CD4-positive, CD25-positive, alpha-beta regulatory T cell (primary cell): ENCODE data around the gene AGFG2. TPM values are rescaled to one million over a fixed set of nuclear protein-coding genes. Genes with fewer than 3 reads are reported as not detected.

Source experiments
- ATAC-seq, 2 donors: fragments of 150-1000 bp; cut with Tn5 transposase; one replicate each; pipeline ENCODE4 v1.10.0; 2021; ENCODE audit warnings: low read depth in 2 of 2, moderate number of reproducible peaks in 2 of 2, moderate library complexity in 1 of 2
- DNase-seq, 3 donors: peaks; one replicate each; pipeline versions ENCODE4 v3.0.0 to v3.0.0-alpha.2; 2012 to 2022; ENCODE audit warnings: mixed read lengths in 1 of 3
- H3K27ac ChIP-seq: one replicate; pipeline ENCODE4 v1.7.0; 2013; ENCODE audit warnings: mild to moderate bottlenecking, low read length; ENCODE audit not compliant: insufficient read depth, poor library complexity, severe bottlenecking
- H3K27me3 ChIP-seq: one replicate; pipeline ENCODE4 v1.7.0; 2013; ENCODE audit warnings: low read length; ENCODE audit not compliant: control insufficient read depth, insufficient read depth
- H3K36me3 ChIP-seq: one replicate; pipeline ENCODE4 v1.7.0; 2013; ENCODE audit warnings: mild to moderate bottlenecking, low read length, moderate library complexity; ENCODE audit not compliant: control insufficient read depth, insufficient read depth
- H3K4me1 ChIP-seq: 2 replicates; pipeline ENCODE4 v1.7.0; 2013; ENCODE audit warnings: mild to moderate bottlenecking, low read length; ENCODE audit not compliant: insufficient read depth, control insufficient read depth, poor library complexity, severe bottlenecking
- H3K4me3 ChIP-seq: one replicate; pipeline ENCODE4 v1.7.0; 2013; ENCODE audit warnings: low read depth, mild to moderate bottlenecking, low read length, moderate library complexity
- H3K9me3 ChIP-seq, 2 experiments: 1 replicate in 1 of 2; 2 replicates in 1 of 2; pipeline ENCODE4 v1.7.0; 2013; ENCODE audit warnings: low read length in 2 of 2, mild to moderate bottlenecking in 1 of 2, moderate library complexity in 1 of 2; ENCODE audit not compliant: control insufficient read depth in 2 of 2
- H3K27ac Mint-ChIP-seq, 3 donors: one replicate each; pipeline ENCODE4 v1.8.0; 2020 to 2022; ENCODE audit warnings: mild to moderate bottlenecking in 3 of 3, mixed read lengths in 3 of 3, moderate library complexity in 2 of 3
- H3K27me3 Mint-ChIP-seq: one replicate; pipeline ENCODE4 v1.8.0; 2022; ENCODE audit warnings: mild to moderate bottlenecking, mixed read lengths
- H3K36me3 Mint-ChIP-seq: one replicate; pipeline ENCODE4 v1.8.0; 2020; ENCODE audit warnings: mixed read lengths
- H3K4me1 Mint-ChIP-seq, 4 donors: one replicate each; pipeline ENCODE4 v1.8.0; 2020 to 2022; ENCODE audit warnings: mixed read lengths in 4 of 4, mild to moderate bottlenecking in 1 of 4
- H3K4me3 Mint-ChIP-seq, 4 donors: one replicate each; pipeline ENCODE4 v1.8.0; 2020 to 2022; ENCODE audit warnings: mild to moderate bottlenecking in 4 of 4, mixed read lengths in 4 of 4, moderate library complexity in 3 of 4
- H3K9me3 Mint-ChIP-seq, 7 donors: one replicate each; pipeline ENCODE4 v1.8.0; 2020 to 2022; ENCODE audit warnings: mixed read lengths in 7 of 7, mild to moderate bottlenecking in 3 of 7, moderate library complexity in 2 of 7
- polyA plus RNA-seq, 4 donors: library from polyadenylated mRNA; unstranded; fragments of 300-500 nt; fragmentation: Illumina TruSeq; gene quantifications; one replicate each; pipeline ENCODE4 v1.2.3, GENCODE V29; 2021
- total RNA-seq: library from RNA; stranded (reverse); gene quantifications from one replicate; pipeline ENCODE4 v1.2.3, GENCODE V29; 2022

AGFG2 gene
- total and polyA plus RNA-seq, 5 donors from 2014 or later: 11.7 to 40.8 (median 17.3) TPM

DNA sequence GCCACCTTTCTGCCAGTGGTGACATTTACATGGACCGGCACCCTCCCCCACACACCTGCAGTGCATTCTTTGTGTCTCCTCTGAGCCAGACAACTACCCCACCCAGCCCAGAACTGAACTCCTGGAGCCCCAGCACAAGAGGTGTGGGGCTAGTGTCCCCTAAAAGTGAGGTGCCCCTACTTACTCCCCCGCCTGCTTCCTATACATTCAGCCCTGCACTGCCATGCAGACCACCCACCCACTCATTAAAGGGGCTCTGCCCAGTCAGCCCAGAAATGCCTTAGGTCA, 32.8 kb downstream of the AGFG2 start:
- ATAC-seq: no peak
- Mint-ChIP-seq H3K9me3 (no peaks in the 10 kb centered on the region), H3K27ac (peak overlapping the region in 2 of 3 donors; percentile 62 to 69), H3K4me3 (peak overlapping the region; percentile 41 to 87 (median 65)), H3K36me3 (peaks cover 10% of the 10 kb centered on the region), H3K27me3 (peaks cover 12% of the 10 kb centered on the region), H3K4me1 (peaks cover 0 to 49% (median 20%) of the 10 kb centered on the region in 4 donors)
- Histone ChIP-seq H3K4me3 (no peak overlapping the region), H3K4me1 (peaks cover 44% of the 10 kb centered on the region), H3K36me3 (peaks cover 27% of the 10 kb centered on the region), H3K9me3 (no peaks in the 10 kb centered on the region), H3K27ac (no peak overlapping the region), H3K27me3 (no peaks in the 10 kb centered on the region)
- DNase-seq: no peak

GRCh38 chr7:100572281-100572948, 33.4 kb downstream of the AGFG2 start:
- peak overlapping the region; percentile 41 to 87 (median 65) for H3K4me3 Mint-ChIP-seq
- H3K27me3 Mint-ChIP-seq: peaks cover 12% of the 10 kb centered on the region
- no peaks in the 10 kb centered on the region for H3K9me3 ChIP-seq
- H3K36me3 ChIP-seq: peaks cover 33% of the 10 kb centered on the region
- DNase-seq (no peak), ATAC-seq (no peak)
- no peak overlapping the region for H3K4me3 ChIP-seq
- no peaks in the 10 kb centered on the region for H3K9me3 Mint-ChIP-seq
- no peaks in the 10 kb centered on the region for H3K27me3 ChIP-seq
- peaks cover 10% of the 10 kb centered on the region for H3K36me3 Mint-ChIP-seq
- H3K4me1 ChIP-seq: peaks cover 44% of the 10 kb centered on the region
- no peak overlapping the region for H3K27ac ChIP-seq
- H3K4me1 Mint-ChIP-seq: peaks cover 0 to 46% (median 19%) of the 10 kb centered on the region in 4 donors
- peak overlapping the region in 2 of 3 donors; percentile 62 to 69 for H3K27ac Mint-ChIP-seq

DNA sequence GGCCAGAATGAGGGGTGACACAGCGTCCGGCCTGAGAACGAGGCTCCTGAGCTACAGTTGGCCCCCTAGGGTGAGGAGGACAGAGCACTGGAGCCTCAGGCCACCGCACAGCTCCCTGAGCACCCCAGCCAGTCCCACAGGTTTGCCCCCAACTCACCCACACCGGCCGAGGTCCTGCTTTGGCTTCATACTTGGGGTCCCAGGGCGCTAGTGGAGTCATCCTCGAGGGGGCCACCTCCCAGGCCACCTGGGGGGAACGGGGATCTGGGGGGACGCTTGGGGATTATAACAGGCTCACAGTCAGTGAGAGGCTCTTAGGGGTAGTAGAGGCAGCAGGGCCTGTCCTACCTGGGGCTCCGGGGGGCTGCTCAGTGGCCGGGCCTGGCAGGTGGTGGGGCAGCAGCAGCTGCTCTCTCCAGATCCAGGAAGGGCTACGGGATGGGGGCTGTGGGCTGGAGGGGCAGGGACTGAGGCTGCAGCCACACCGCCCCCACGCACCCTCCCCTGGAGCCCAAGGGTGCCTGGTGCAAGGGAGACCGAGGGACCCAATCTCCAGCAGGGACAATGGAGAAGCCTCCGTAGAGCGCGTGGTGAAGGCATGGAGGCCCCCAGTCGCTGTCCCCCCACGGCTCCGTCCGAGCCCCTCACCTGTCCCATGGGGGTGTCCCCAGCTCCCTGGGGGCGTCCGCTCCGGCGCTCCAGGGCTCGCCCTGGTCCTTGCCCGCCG, 34.1 kb downstream of the AGFG2 start:
- H3K4me1 Mint-ChIP-seq: peaks cover 0 to 39% (median 18%) of the 10 kb centered on the region in 4 donors
- ATAC-seq: no peak
- Histone ChIP-seq H3K27ac (no peak overlapping the region), H3K4me1 (peaks cover 37% of the 10 kb centered on the region), H3K36me3 (peaks cover 40% of the 10 kb centered on the region), H3K9me3 (no peaks in the 10 kb centered on the region), H3K4me3 (no peak overlapping the region), H3K27me3 (no peaks in the 10 kb centered on the region)
- H3K27ac Mint-ChIP-seq: peak overlapping the region in 1 of 3 donors; percentile 60
- DNase-seq: no peak
- H3K4me3 Mint-ChIP-seq: peak overlapping the region in 1 of 4 donors; percentile 38
- H3K27me3 Mint-ChIP-seq: peaks cover 12% of the 10 kb centered on the region
- H3K36me3 Mint-ChIP-seq: peaks cover 10% of the 10 kb centered on the region
- H3K9me3 Mint-ChIP-seq: no peaks in the 10 kb centered on the region

- Histone ChIP-seq H3K4me1 (peaks cover 30% of the 10 kb centered on the region), H3K36me3 (peaks cover 47% of the 10 kb centered on the region), H3K4me3 (no peak within 1 kb of the TSS), H3K9me3 (no peaks in the 10 kb centered on the region), H3K27ac (no peak within 1 kb of the TSS), H3K27me3 (no peaks in the 10 kb centered on the region)
- Mint-ChIP-seq H3K36me3 (peaks cover 10% of the 10 kb centered on the region), H3K4me1 (peaks cover 0 to 34% (median 15%) of the 10 kb centered on the region in 4 donors), H3K27ac (peak within 1 kb of the TSS in 1 of 3 donors; percentile 80), H3K9me3 (no peaks in the 10 kb centered on the region), H3K27me3 (peaks cover 11% of the 10 kb centered on the region), H3K4me3 (peak within 1 kb of the TSS in 1 of 4 donors; percentile 38)
- no peak for ATAC-seq
- no peak for DNase-seq
Observed at GRCh38 chr7:100573691-100574361, 34.8 kb downstream of the AGFG2 start, which contains the start of gene SAP25. Gene SAP25, minus strand, starts transcription at chr7:100573900. Its CDS starts 158 bp downstream, at chr7:100573742.

DNA sequence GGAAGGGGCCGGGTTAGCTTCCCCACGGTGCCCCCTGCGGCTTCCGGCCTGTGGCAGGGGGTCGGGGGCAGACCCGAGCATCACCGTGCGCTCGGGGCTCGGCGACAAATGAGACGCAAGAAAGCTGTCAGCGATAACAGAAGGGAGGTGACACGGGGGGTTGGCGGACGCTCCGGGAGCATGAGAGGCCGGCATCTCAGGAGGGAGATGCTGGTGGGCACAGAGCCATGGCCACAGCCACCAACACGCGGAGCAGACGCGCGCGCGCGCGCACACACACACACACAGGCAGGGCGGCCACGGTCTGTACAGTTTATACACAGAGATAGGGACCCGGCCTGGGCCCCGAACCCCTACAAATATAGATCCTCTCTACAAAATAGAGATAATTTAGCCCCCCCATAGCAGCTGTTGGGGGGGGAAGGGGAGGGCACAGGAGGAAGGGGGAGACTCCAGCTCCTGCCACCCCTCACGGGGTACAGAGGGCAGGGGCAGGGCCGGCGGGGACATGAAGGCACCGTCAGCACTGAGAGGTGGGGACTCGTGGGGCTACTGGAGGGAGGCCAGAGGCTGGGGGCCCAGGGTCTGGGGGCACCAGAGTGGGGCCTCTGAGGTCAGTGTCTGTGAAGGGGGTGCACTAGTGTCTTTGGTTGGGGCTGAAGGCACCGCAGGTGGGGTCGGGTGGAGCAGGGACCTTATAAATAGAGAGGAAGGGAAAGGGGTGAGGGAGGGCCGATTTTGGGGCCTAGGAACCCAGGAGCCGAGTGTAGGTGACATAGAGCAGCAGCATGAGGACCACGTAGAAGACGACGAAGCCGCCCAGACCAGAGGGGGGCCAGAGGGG, 35.6 kb downstream of the AGFG2 start:
- H3K9me3 ChIP-seq: no peaks in the 10 kb centered on the region
- peak overlapping the region in 1 of 3 donors; percentile 80 for H3K27ac Mint-ChIP-seq
- peaks cover 0 to 28% (median 8%) of the 10 kb centered on the region in 4 donors for H3K4me1 Mint-ChIP-seq
- no peak overlapping the region for H3K4me3 ChIP-seq
- DNase-seq: no peak
- H3K4me3 Mint-ChIP-seq: no peak overlapping the region
- peaks cover 6% of the 10 kb centered on the region for H3K27me3 Mint-ChIP-seq
- peaks cover 22% of the 10 kb centered on the region for H3K4me1 ChIP-seq
- H3K27ac ChIP-seq: no peak overlapping the region
- ATAC-seq: no peak
- H3K36me3 Mint-ChIP-seq: peaks cover 10% of the 10 kb centered on the region
- no peaks in the 10 kb centered on the region for H3K9me3 Mint-ChIP-seq
- peaks cover 50% of the 10 kb centered on the region for H3K36me3 ChIP-seq
- no peaks in the 10 kb centered on the region for H3K27me3 ChIP-seq

DNA sequence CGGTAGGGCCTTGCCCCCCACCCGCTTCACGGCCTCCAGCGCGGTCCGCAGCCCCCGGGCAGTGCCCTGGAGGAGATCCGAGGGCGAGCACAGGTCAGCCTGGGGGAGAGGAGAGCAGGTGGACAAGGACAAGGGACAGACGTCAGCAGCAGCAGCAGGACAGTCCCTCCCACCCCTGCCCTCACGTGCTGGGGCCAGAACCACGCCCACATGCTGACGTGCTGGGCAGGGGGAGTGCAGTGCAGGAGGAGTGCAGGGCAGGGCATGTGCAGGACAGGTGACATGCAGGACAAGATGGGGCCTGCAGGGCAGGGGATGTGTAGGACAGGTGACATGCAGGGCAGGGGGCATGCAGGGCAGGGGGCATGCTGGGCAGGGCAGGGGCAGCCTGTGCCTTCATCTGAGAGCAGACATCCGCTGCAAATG, 36.2 kb downstream of the AGFG2 start:
- H3K36me3 ChIP-seq: peaks cover 56% of the 10 kb centered on the region
- no peak overlapping the region for H3K27ac Mint-ChIP-seq
- H3K4me3 ChIP-seq: no peak overlapping the region
- H3K9me3 Mint-ChIP-seq: no peaks in the 10 kb centered on the region
- no peaks in the 10 kb centered on the region for H3K9me3 ChIP-seq
- peaks cover 10% of the 10 kb centered on the region for H3K36me3 Mint-ChIP-seq
- ATAC-seq: no peak
- H3K4me3 Mint-ChIP-seq: no peak overlapping the region
- peaks cover 6% of the 10 kb centered on the region for H3K27me3 Mint-ChIP-seq
- no peak overlapping the region for H3K27ac ChIP-seq
- H3K27me3 ChIP-seq: no peaks in the 10 kb centered on the region
- H3K4me1 ChIP-seq: peaks cover 16% of the 10 kb centered on the region
- no peak for DNase-seq
- peaks cover 0 to 27% (median 8%) of the 10 kb centered on the region in 4 donors for H3K4me1 Mint-ChIP-seq

GRCh38 chr7:100575746-100576383, 36.9 kb downstream of the AGFG2 start:
- Histone ChIP-seq H3K9me3 (no peaks in the 10 kb centered on the region), H3K4me1 (peaks cover 10% of the 10 kb centered on the region), H3K27me3 (no peaks in the 10 kb centered on the region), H3K36me3 (peaks cover 63% of the 10 kb centered on the region), H3K4me3 (no peak overlapping the region), H3K27ac (no peak overlapping the region)
- H3K27ac Mint-ChIP-seq: no peak overlapping the region
- peaks cover 0 to 21% (median 8%) of the 10 kb centered on the region in 4 donors for H3K4me1 Mint-ChIP-seq
- no peaks in the 10 kb centered on the region for H3K9me3 Mint-ChIP-seq
- DNase-seq (no peak), ATAC-seq (no peak)
- H3K36me3 Mint-ChIP-seq: peaks cover 10% of the 10 kb centered on the region
- peak overlapping the region in 2 of 4 donors; percentile 21 to 29 for H3K4me3 Mint-ChIP-seq
- peaks cover 6% of the 10 kb centered on the region for H3K27me3 Mint-ChIP-seq
